ENCODE results near the gene NRAS. TPM values are rescaled to one million over a fixed set of nuclear protein-coding genes. Genes with fewer than 3 reads are reported as not detected.
A peak's percentile ranks its signal among the peaks of the same experiment; 100 is the strongest.

Gene NRAS
- total RNA-seq, 1 donor from 2014 or later: 10.7 TPM

- H3K9me3 ChIP-seq: no peaks in the 10 kb centered on the region
- TF ChIP-seq CTCF (IDR thresholded peaks at IDR 0.05): no peak
- no peak overlapping the region for H3K4me3 ChIP-seq
- H3K4me1 ChIP-seq: no peaks in the 10 kb centered on the region
- H3K36me3 ChIP-seq: no peaks in the 10 kb centered on the region
- no peaks in the 10 kb centered on the region for H3K27me3 ChIP-seq
- intact Hi-C loops (cut with DNase I): loop anchor here (5.0 to 10.0 kb wide), 3 partner anchors 160 to 413 kb away; partner anchors contain the start of genes TRIM33 and TSPAN2
- DNase-seq (ENCODE audit: low spot score in 2 of 2): no peak
- no peak overlapping the region for H3K27ac ChIP-seq
These were observed 44.7 kb downstream of the NRAS start for GRCh38 chr1:114671939-114672275.

- TF ChIP-seq CTCF (IDR thresholded peaks at IDR 0.05): peak in 2 of 3 experiments; percentile 5 to 17
- Histone ChIP-seq H3K27me3 (no peaks in the 10 kb centered on the region), H3K4me1 (no peaks in the 10 kb centered on the region), H3K36me3 (no peaks in the 10 kb centered on the region), H3K9me3 (no peaks in the 10 kb centered on the region), H3K27ac (no peak overlapping the region), H3K4me3 (peak overlapping the region in 1 of 2 donors; percentile 94)
- no peak for DNase-seq (ENCODE audit: low spot score in 2 of 2)
- intact Hi-C loops (cut with DNase I): loop anchor here (5.0 to 10.0 kb wide), 3 partner anchors 159 to 414 kb away; partner anchors contain the start of genes TRIM33 and TSPAN2
These were observed 45.3 kb downstream of the NRAS start for GRCh38 chr1:114671011-114671938.

- H3K4me1 ChIP-seq: no peaks in the 10 kb centered on the region
- H3K27me3 ChIP-seq: no peaks in the 10 kb centered on the region
- peak overlapping the region; percentile 54 to 82 for H3K27ac ChIP-seq
- H3K9me3 ChIP-seq: no peaks in the 10 kb centered on the region
- no peaks in the 10 kb centered on the region for H3K36me3 ChIP-seq
- TF ChIP-seq CTCF (IDR thresholded peaks at IDR 0.05): peak in 2 of 3 experiments; percentile 20 to 37
- peak; percentile 74 to 96 for DNase-seq (ENCODE audit: low spot score in 2 of 2)
- H3K4me3 ChIP-seq: peak overlapping the region; percentile 77 to 94
- intact Hi-C loops (cut with DNase I): loop anchor here (1.0 to 10.0 kb wide), 6 partner anchors 46 to 414 kb away; partner anchors contain the start of genes BCAS2, CSDE1, NRAS and TRIM33
These were observed 46.2 kb downstream of the NRAS start for GRCh38 chr1:114670083-114671010.

- no peak for DNase-seq (ENCODE audit: low spot score in 2 of 2)
- intact Hi-C loops (cut with DNase I): loop anchor here (1.0 to 10.0 kb wide), 8 partner anchors 47 to 1282 kb away; partner anchors contain the start of genes BCAS2, CSDE1, NRAS and TRIM33
- Histone ChIP-seq H3K9me3 (no peaks in the 10 kb centered on the region), H3K36me3 (no peaks in the 10 kb centered on the region), H3K4me3 (peak within 1 kb of the TSS; percentile 77 to 94), H3K27me3 (no peaks in the 10 kb centered on the region), H3K4me1 (no peaks in the 10 kb centered on the region), H3K27ac (peak within 1 kb of the TSS; percentile 68 to 82)
- no peak for TF ChIP-seq CTCF (IDR thresholded peaks at IDR 0.05)
These were observed 46.9 kb downstream of the NRAS start, which contains the start of gene DENND2C for GRCh38 chr1:114669562-114670082. TSS of gene DENND2C (minus strand) at chr1:114670049. CDS start at chr1:114625984, 44,065 bp downstream.

Data from ascending aorta (tissue), 2 donors.